Activated CD4-positive, alpha-beta T cell treated with anti-CD3 and anti-CD28 coated beads for 4 hours (primary cell): Measurements from ENCODE around the gene RALBP1.
"Not testable (repeated sequence)": the region's sequence is repeated elsewhere in the genome, so short reads cannot be mapped to it uniquely, and the experiment has no call there.

ENCODE experiments used
- DNase-seq, 2 donors: peaks; one replicate each; pipeline ENCODE4 v3.0.0-alpha.2; 2020

Gene RALBP1

DNA sequence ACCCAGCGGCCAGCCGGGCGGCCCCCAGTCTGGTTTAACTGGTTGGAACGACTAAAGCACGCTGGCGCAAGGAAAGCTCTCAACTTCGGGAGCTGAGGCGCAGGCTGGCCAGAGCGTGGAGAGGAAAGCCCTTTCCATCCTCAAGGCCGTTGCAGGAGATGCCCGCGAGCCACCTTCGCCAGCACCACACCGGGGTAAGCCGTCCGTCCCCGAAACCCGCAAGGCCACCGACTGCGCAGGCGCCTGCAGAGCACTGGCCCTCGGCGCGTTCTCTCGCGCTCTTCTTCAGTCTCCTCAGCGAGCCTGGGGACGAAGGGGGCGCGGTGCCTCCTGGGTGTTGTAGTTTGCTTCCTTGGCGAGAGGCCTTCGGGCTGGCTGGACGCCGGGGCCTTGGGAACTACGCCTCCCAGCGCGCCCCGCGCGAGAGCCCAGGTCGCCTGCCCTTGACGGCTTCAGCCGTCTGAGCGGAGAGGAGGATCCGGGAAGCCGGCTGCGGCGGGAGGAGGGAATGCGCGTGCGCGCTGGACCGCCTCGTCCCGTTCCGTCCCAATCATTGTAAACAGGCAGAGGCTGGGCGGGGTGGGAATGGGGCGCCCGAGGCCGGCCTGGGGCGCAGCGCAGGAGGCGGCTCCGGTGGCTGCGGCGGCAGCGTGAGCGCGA is at the start of gene RALBP1:
Gene RALBP1 (plus strand): TSS at position 531 of the 660 bp plus-strand sequence. CDS start 37,533 bp downstream, outside the sequence.
- DNase-seq: peak; percentile 96 to 97

DNA sequence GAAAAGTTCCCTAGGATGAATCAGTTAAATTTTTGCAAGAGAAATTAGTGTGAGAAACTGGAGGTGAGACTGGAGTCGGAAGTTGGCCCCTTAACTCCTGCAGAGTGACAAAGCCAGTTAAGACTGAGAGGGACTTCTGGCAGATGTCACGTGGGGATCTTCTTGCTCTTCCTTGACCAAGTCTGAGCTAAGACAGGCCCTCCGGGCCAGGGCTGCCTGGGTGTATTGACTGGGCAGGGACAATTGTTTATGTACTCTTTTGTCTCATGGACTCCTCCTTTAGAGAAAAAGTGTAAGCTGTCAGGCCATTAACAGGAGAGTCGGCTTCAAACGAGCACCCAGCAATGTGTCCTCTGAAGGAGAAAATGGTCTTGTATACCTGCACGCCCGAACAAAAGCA is 48.6 kb upstream of the RALBP1 start:
- DNase-seq: no peak

DNA sequence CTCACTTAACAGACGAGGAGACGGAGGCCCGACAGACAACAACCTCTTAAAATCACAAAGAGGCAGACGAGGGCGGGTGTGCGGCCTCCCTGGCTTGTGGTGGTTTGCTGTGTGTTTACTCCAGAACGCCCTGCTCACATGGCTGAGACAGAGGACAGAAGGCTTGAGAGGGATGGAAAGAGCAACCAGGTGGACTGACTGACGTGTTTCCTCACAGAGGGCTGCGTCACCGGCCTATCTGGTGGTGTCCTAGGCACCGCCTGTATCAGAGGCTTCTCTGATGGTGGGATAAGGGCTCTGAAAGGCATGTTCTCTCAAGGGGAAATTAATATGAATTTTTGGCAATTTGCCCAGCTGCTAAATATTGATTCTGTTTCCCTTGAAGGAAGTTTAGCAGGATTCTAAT is 47.0 kb upstream of the RALBP1 start:
- no peak for DNase-seq

DNA sequence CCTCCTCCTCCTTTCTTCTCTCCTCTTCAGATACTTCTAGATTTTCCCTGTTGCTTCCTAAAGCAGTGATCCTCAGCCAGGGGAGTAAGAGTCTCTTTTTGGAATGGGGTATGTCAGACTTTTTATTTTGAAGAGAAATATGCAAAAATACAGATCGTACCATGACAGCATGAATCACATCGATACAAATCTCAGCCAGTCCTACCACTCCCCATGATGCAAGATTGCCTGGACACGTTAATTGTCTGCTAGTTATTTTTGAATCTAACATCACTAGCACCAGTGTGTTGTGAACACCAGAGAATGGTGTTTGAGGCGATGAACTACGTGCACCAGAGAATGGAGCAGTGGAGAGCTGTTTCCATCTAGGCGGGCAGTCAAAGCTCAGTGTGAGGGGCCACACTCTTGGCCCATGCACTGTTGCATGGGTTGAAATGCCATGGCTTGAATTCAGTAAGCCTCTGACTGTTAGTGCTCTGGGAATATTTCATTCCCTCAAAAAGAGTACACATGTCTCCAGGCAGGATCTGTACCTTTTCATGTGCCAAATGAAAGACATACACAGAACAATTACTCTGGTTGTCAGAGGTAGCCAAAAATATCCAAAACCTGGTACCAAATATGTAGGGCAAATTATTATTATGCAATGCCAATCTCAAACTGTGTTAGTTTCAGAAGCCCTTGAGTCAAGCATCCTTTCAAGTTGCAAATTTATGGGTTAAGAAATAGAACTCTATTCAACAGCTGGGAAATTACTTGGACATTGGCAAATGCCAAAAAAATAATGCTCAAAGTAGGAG is 46.3 kb upstream of the RALBP1 start:
- DNase-seq: no peak

DNA sequence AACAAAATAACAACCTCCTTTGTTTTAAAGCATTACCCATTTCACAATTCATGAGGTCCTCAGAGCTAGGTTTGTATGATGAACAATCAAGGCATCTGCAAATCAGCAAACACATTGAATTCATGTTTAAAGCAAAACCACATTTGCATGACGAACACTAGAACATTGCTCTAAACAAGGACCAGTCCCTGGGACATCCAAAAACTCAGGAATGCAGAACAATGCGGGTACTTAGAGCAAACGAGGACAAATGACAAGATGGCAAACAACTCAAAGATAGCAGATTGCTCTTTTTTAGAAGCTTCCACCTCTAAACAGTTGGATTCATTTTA is 45.7 kb upstream of the RALBP1 start:
- DNase-seq: no peak

DNA sequence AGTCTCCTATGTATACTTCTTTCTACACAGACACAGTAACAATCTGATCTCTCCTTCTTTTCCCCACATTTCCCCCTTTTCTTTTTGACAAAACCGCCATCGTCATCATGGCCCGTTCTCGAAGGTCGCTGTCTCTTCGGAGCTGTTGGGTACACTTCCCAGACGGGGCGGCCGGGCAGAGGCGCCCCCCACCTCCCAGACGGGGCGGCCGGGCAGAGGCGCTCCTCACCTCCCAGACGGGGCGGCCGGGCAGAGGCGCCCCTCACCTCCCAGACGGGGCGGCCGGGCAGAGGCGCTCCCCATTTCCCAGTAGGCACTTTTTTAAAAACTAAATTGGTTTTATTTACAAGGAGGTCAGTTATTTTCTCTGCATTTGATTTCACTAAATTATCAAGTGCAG is 45.0 kb upstream of the RALBP1 start:
- not testable (repeated sequence) for DNase-seq

DNA sequence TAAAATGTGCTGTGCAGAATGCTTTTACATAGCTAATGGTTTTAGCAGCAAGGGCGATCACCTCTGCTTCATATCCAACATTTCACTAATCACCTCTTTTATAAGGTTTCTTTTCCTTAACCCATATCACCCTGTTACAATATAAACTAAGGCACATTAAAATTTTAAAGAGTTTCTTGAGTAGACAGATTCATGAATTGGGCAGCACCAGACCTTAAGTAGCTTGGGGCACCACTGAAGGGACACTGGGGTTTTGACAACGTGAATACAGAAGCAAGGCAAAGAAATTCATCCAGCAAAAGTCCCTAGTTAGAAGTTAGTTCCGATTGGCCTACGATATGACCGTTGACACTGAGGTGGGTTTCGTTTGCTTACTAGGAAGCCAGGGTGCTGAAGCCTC is 44.0 kb upstream of the RALBP1 start:
- no peak for DNase-seq

DNA sequence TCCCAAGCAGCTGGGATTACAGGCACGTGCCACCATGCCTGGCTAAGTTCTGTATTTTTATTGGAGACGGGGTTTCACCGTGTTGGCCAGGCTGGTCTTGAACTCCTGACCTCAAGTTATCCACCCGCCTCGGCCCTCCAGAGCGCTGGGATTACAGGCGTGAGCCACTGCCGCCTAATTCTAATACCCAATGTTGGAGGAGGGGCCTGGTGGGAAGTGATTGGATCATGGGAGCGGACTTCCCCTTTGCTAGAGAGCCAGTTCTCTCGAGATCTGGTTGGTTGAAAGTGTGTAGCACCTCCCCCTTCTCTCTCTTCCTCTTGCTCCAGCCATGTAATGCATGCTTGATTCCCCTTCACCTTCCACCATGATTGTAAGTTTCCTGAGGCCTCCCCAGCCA is 42.2 kb upstream of the RALBP1 start:
- not testable (repeated sequence) for DNase-seq

DNA sequence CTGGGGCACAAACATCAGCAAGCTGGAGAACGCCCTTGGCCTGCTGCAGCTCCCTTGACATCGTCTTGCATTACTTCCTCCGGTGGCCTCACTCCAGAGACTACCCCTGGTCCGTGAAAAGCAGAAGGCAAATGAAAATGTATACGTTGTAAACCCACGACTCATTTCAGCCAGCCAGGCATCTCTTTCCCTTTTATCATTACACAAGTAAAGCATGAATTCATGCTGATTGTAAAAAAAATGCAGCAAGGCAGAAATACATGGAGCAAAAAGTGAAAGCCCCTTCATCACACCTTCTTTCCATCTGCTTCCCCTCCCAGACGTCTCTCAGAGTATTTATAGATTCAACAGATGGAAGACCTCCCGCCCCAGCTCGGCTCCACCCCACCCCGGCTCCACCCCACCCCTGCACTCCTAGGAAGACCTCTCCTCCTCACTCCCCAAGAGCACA is 41.6 kb upstream of the RALBP1 start:
- no peak for DNase-seq

DNA sequence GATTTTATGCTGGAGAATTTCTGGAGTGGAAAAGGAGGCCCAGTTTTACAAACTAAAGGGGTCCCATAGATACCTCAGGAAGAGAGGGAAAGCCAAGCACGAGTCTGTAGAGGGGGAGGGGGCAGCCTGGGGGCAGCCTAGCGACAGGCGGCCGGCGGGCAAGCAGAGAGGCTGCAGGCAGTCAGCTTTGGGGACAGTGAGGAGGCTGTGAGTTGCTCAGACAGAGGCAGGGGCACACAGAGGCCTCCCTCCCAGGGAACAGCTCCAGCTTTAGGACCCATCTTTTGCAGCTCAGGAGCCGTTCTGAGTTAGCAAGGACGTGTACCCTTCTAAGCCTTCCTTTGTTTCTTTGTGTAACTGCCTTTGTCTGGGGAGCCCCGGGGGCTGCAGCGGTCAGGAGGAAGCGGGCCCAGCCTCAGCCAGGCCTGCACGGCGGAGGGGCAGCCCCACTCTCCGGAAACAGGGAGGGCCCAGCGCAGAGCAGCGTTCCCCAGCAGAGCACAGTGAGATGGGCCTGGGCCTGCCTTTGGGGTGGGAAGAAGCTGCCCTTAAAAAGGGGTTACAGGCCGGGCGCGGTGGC is 41.1 kb upstream of the RALBP1 start:
- DNase-seq: no peak

DNA sequence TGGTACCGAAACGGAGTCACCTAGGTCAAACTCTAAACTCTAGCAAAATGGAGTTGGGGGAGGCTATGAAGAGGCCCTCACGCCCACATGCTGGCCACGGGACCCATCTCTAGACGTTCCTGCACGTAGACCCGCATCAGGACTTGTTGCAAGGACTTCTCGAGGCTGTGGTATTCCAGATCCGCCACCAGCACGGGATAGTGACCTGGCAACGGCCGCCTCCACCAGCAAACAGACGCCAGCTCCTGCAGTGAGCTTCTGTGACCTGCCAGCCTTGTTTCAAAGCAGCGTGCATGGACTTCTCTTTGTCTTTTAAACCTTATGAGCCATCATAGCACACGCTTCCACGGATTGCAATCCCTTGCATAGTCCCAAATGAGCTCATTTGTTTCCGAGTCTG is 40.3 kb upstream of the RALBP1 start:
- DNase-seq: no peak

DNA sequence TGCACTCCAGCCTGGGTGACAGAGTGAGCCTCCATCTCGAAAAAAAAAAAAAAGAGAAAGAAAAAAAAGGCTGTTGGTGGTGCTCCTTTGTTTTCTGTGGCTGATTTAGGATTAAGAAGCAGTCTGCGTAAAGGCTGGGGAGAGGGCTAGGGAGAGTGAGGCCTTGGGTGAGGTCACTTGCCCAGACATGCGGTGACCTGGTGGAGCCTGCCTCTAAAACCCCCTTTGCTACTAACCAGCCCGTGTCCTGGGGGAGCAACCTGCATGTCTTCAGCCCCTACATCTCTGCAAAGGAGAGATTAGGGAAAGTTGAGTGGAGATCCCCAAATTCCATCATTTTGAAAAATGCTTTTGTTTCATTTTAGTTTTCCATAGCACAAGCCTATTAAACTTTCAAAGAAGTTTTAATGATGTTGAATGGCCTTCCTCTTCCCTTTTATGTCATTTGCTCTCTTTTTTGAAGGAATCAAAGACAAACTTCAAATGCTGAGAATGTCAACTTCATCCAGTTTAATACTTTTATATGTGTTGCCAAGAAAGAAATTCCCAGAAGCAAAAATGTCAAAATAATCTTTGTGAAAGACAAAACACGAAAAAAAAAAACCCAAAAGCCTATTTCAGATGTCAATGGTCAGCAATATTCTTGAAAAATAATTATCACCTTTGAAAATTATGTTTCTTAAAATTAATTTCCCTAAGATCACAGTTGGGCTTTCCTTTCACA is 38.9 kb upstream of the RALBP1 start:
- DNase-seq: no peak

DNA sequence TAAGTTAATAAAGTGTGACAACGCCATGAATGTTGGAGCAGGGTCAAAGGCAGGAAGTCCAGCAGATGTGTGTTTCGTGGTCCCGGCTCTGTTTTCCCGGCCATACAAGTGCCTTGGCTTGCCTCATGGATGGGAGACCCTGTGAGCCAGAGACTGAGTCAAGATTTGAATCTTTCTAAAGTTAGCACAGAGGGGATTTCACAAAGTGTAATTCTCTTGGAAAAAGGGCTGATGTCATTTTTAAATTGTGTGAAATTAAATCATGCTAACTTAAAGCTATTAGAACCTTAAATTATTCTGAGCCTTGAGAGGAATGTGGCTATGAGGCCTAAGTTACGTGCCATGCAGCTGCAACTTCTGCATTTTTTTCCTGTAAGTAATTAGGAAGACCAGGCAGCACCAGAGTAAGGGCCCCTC is 38.3 kb upstream of the RALBP1 start:
- DNase-seq: no peak

DNA sequence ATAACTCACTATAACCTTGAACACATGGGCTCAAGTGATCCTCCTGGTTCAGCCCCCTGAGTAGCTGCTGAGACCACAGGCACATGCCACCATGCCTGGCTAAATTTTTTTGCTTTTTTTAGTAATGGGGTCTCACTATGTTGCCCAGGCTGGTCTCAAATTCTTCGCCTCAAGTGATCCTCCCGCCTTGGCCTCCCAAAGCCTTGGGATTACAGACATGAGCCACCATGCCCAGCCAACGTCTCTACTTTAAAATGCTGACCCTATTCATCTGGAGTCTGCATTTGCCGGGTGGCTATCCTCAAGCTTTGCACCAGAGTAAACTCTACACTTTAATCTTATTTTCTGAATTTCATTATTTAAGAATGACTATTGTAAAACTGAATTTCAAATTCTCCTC is 37.6 kb upstream of the RALBP1 start:
- no peak for DNase-seq

DNA sequence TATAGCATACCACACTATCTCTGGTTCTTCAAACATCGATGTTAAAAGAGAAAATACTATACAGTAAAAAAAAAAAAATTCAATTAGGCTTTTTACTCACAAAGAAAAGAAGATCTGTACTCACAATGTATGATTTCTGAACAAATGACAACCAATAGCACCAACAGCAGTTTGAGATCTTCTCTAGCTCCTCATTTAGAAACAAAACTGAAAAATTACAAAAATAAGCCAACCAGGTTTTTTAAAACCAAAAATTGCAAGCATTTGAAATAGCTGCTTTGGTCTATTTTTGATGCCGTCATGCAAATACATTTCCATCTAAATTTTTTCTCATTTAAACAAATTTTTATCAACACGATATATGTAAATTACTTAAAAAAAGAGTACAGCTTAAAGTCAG is 34.3 kb upstream of the RALBP1 start:
- no peak for DNase-seq

DNA sequence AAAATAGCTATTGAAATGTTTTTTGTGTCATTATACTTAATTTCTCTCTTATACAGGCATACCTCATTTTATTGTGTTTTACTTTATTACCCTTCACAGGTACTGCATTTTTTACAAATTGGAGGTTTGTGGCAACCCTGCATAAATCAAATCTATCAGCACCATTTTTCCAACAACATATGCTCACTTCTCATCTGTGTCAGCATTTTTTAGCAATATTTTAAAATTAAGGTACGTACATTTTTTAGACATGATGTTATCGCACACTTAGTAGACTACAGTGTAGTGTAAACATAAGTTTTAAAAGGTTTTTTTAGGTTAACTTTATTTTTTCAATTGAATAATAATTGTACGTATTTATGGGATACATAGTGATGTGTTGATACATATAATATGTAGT is 30.8 kb upstream of the RALBP1 start:
- DNase-seq: no peak

DNA sequence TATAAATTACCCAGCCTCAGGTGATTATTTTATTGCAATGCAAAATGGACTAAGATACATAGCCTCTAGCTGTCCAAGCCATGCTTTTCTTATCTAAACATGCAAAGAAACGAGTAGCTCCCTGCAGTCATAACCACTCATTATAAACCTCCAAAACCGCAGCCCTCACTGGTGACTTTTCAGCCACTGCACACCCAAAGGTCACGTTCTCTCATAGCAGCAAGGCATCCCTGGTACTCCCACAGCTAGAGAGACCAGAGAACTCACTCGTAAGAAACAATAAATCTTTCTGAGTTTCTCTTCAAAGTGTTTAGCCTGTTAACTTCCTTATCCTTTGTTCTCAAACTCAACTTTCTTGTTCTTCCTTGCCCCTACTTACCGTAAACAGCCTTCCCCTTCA is 28.5 kb upstream of the RALBP1 start:
- no peak for DNase-seq

DNA sequence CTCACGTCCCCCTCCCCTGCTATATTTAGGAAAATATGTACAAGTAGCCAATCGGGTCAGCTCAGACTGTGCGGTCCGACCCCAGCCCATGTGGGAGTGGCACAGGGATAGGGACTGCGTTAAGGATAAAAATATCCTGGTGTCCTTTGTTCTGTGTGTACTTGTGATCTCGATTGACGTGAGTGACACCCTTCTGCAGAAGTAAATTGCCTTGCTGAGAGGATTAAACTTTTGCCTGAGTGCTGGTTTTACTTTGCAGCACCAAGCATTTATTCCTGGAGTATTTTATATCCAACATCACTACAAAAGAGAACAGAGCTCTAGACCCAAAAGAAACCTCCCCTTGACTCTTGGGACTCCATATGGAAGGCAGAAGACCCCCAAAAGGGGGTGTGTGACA is 28.0 kb upstream of the RALBP1 start:
- DNase-seq: no peak

DNA sequence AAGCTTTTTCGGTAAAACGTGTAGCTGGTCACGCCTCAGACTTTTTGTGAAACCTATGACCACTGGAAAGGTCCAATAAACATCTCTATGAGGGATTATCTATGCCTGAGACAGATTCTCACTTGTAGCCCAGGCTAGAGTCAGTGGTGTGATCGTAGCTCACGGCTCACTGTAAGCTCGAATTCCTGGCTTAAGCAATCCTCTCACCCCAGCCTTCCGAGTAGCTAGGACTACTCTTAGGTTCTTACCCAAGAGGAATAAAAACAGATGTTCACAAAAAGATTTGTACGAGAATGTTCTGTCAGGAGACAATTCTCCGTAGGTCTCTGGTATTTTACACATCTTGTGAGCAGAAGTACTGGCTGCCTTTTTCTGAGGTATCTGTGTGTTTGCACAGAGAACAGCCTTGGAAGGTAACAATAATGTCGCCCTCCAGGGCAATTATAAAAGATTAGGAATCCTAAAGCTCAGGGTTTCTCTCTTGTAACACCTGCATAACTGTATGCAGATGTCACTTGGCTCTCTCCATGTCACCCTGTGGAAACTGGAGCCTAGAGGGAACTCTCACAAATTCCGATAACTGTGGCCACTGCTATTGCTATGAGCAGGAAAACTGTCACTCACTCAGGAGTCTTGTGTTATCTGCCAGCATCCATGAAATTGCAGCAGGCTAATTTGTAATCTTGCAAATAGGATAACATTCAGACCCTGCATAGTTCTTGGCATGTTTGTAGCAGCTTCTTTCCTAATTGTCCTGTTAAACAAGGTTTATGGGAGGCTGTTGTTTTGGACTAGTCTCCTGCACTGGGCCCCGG is 25.5 kb upstream of the RALBP1 start:
- DNase-seq: no peak

DNA sequence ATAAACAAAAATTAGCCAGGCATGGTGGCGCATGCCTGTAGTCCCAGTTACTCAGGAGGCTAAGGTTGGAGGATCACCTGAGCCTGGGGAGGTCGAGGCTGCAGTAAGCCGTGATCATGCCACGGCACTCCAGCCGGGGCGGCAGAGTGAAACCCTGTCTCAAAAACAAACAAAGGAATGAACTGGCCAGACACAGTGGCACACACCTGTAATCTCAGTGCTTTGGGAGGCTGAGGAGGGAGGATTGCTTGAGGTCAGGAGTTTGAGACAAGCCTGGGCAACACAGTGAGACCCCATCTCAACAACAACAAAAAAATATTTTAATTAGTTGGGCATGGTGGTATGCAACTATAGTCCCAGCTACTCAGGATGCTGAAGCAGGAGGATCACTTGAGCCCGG is 24.4 kb upstream of the RALBP1 start:
- not testable (repeated sequence) for DNase-seq

DNA sequence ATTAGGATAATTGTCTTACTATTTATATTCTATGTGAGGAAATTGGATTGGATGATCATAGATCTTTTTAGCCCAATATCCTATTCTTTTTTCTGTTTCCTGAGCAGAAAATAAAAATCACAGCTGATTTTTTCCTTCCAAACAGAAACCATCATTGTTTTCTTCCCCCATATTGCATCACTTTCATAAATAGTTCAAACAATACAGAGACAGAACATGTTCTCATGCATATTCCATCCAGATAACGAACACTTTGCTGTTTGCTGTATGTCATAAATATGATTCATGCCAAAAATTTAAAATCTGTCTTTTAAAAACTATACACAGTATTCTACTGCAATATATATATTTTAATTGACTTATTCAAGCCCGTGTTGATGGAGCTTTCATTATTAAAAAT is 22.0 kb upstream of the RALBP1 start:
- no peak for DNase-seq

DNA sequence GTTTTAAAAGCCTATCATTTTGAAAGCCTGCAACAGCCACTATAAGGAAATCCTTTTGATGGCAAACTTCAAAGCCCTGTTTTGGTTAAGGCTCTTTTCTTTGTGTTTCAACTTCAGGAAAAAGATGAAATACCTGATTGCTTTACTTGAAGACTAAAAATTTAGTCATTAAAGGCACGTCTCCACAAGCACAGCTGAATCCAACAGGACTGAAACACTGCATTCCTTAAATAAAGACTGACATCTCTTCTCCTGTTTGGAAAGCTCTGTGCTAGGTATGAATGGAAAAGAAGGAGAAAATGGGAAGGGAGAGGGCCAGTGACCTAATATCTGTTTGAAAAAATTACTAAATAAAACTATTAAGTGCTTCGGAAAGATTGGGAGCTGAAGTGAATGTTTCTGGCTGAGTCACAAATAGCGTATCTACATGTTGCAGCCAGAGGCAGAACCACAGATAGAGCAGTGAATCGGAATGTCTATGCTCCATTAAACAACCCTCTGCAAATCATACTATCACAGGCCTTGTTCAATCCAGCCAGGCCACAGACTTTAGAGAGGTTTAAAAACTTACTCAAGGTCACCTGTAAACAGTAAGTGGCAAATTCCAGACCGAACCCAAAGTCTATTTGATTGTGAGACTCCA is 21.1 kb upstream of the RALBP1 start:
- DNase-seq: no peak
